Adrenal gland (tissue), 12 donors: Measurements from ENCODE around the gene SUSD3. TPM values are rescaled to one million over a fixed set of nuclear protein-coding genes. Genes with fewer than 3 reads are reported as not detected.

Source experiments
- DNase-seq, 7 donors: peaks; one replicate each; pipeline ENCODE4 v3.0.0-alpha.2; 2019 to 2020
- H3K27ac ChIP-seq, 5 donors: fragments of 200-600 bp; sonication (generic) in 4 of 5; 1 replicate in 3 of 5; 2 replicates in 2 of 5; pipeline versions ENCODE4 v1.5.1 to v1.8.0; 2016 to 2020; ENCODE audit warnings: mild to moderate bottlenecking in 1 of 5
- H3K27me3 ChIP-seq: fragments of 200-600 bp; 2 replicates; pipeline ENCODE4 v1.8.0; 2021
- H3K36me3 ChIP-seq, 2 donors: fragments of 200-600 bp; replicated peaks in 1 of 2; 1 replicate in 1 of 2; 2 replicates in 1 of 2; pipeline versions ENCODE4 v1.5.1 to v1.8.0; 2018 to 2022
- H3K4me1 ChIP-seq, 2 donors: fragments of 200-600 bp; replicated peaks in 1 of 2; 1 replicate in 1 of 2; 2 replicates in 1 of 2; pipeline versions ENCODE4 v1.5.1 to v1.8.0; 2018 to 2021
- H3K4me3 ChIP-seq, 4 donors: fragments of 200-600 bp; sonication (generic) in 3 of 4; one replicate each; pipeline ENCODE4 v1.5.1; 2016 to 2018
- H3K9me3 ChIP-seq, 3 donors: fragments of 200-600 bp; sonication (generic) in 1 of 3; replicated peaks in 1 of 3; 1 replicate in 2 of 3; 2 replicates in 1 of 3; pipeline versions ENCODE4 v1.5.1 to v1.8.0; 2016 to 2021
- POLR2A ChIP-seq, 2 donors: fragments of 450-650 bp; IDR thresholded peaks; one replicate each; pipeline ENCODE4 v1.6.1; 2017; ENCODE audit warnings: antibody characterized with exemption in 2 of 2, mild to moderate bottlenecking in 2 of 2, moderate library complexity in 1 of 2
- WGBS, 4 donors: extraction: QIAGEN DNeasy Blood & Tissue Kit in 2 of 4; methylation state at CpG; one replicate each; pipeline versions ENCODE4 v1.1.5 to v1.1.7; 2013 to 2017; 5-methylcytosine and 5-hydroxymethylcytosine counted together
- intact Hi-C, 2 donors: fragments of 100-400 bp; cut with DNase I; formaldehyde crosslinking; loops; one replicate each; pipeline versions ENCODE4 v1.14.1 to v1.15.0; 2022 to 2023
- polyA plus RNA-seq, 3 donors: library from polyadenylated mRNA; stranded (reverse); fragments of 200-250 nt in 2 of 3; fragments of 350-450 nt in 1 of 3; fragmentation: Illumina TruSeq in 1 of 3; extraction: RNeasy Lipid Tissue Mini Kit (QIAGEN cat#74804) in 1 of 3; gene quantifications; one replicate each; pipeline ENCODE4 v1.2.3, GENCODE V29; 2013 to 2014
- total RNA-seq, 9 donors: library from RNA; depleted of rRNA in 4 of 9; stranded (reverse); fragments of >200 nt in 4 of 9; fragments of 120-200 nt in 1 of 9; fragmentation: NEBNext Ultra II Directional in 1 of 9; extraction: Animal tissue kit (Norgen Biotek cat#: 25700) in 1 of 9; gene quantifications; one replicate each; pipeline versions ENCODE4 v1.1.0 to v1.2.4, GENCODE V29; 2013 to 2023
- TF ChIP-seq, protein P1 (sequence below), 6 experiments: fragments of 450-650 bp in 4 of 6; fragments of 200-600 bp in 2 of 6; sonication (generic) in 1 of 6; IDR thresholded peaks; 1 replicate in 5 of 6; 2 replicates in 1 of 6; pipeline versions ENCODE4 v1.5.1 to v1.8.0; 2016 to 2021; ENCODE audit warnings: antibody characterized with exemption in 6 of 6, mild to moderate bottlenecking in 2 of 6, moderate library complexity in 1 of 6
- donor health status: healthy with polysubstance abuse.
- donor health status: Bipolar disorder and iron deficiency.
- donor health status: DM: yes; HTN: yes; CAD: no.
- donor health status: DM: no; HTN: no; CAD: no.
- donor health status: DM: no; HTN: no; CAD: no.
- donor health status: DM: yes; HTN: yes; CAD: no.

The SUSD3 gene
- total and polyA plus RNA-seq, 12 donors: 0.60 to 4.9 (median 2.7) TPM

- no peaks in the 10 kb centered on the region for H3K27me3 ChIP-seq
- intact Hi-C loops: no loop called here
- H3K27ac ChIP-seq: peak overlapping the region; percentile 61 to 99 (median 97)
- peak in 2 of 7 donors; percentile 18 to 31 for DNase-seq
- peaks cover 58 to 81% of the 10 kb centered on the region in 2 donors for H3K4me1 ChIP-seq
- peak overlapping the region in 1 of 4 donors; percentile 87 for H3K4me3 ChIP-seq
- H3K9me3 ChIP-seq: no peaks in the 10 kb centered on the region
- no peaks in the 10 kb centered on the region for H3K36me3 ChIP-seq
- 69 to 81% (median 78%) methylated on average over 10 to 13 of the region's 13 CpGs for WGBS, 4 donors
- TF ChIP-seq, protein P1, sequence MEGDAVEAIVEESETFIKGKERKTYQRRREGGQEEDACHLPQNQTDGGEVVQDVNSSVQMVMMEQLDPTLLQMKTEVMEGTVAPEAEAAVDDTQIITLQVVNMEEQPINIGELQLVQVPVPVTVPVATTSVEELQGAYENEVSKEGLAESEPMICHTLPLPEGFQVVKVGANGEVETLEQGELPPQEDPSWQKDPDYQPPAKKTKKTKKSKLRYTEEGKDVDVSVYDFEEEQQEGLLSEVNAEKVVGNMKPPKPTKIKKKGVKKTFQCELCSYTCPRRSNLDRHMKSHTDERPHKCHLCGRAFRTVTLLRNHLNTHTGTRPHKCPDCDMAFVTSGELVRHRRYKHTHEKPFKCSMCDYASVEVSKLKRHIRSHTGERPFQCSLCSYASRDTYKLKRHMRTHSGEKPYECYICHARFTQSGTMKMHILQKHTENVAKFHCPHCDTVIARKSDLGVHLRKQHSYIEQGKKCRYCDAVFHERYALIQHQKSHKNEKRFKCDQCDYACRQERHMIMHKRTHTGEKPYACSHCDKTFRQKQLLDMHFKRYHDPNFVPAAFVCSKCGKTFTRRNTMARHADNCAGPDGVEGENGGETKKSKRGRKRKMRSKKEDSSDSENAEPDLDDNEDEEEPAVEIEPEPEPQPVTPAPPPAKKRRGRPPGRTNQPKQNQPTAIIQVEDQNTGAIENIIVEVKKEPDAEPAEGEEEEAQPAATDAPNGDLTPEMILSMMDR (IDR thresholded peaks at IDR 0.05): no peak
- no peak for TF ChIP-seq POLR2A (IDR thresholded peaks at IDR 0.05)
Observed at GRCh38 chr9:93131599-93132286, 73.2 kb downstream of the SUSD3 start.

DNA sequence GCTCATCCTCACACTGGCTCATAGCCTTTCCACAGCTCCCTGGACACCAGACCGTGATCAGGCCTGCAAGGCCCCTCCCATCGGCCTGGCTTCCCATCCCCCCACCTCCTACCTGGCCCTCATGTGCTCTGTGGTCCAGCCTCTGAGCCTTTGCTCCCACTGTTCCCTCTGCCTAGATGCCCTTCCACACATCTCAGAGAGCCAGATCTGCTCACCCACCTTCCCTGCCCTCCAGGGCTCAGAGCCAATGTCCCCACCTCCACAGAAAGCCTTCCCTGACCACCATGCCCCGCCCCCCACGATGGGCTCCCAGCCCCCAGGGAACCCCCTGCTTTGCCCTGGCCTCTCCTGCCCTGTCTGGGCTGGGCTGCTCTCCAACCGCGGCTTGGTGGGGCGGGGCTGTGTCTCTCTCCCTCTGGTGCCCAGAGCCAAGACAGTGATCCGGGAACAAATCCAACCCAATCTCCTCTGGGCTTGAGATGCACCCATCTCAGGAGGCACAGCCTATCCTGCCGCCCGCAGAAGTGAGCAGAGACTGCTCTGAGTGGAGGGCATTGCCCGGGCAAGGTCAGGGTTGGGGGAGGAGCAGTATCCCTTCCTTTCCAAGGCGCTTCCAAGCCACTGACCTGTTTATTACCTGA is 73.9 kb downstream of the SUSD3 start:
- DNase-seq: peak; percentile 90 to 97 (median 95)
- Histone ChIP-seq H3K4me3 (peak overlapping the region in 3 of 4 donors; percentile 76 to 87 (median 86)), H3K27me3 (no peaks in the 10 kb centered on the region), H3K9me3 (no peaks in the 10 kb centered on the region), H3K36me3 (no peaks in the 10 kb centered on the region), H3K27ac (peak overlapping the region; percentile 95 to 99 (median 97)), H3K4me1 (peaks cover 51 to 74% of the 10 kb centered on the region in 2 donors)
- TF ChIP-seq POLR2A (IDR thresholded peaks at IDR 0.05): peak; percentile 55 to 87
- TF ChIP-seq, protein P1 (IDR thresholded peaks at IDR 0.05): no peak
- intact Hi-C loops: no loop called here
- WGBS, 4 donors: 14 to 21% (median 17%) methylated on average over 4 to 12 of the region's 12 CpGs

DNA sequence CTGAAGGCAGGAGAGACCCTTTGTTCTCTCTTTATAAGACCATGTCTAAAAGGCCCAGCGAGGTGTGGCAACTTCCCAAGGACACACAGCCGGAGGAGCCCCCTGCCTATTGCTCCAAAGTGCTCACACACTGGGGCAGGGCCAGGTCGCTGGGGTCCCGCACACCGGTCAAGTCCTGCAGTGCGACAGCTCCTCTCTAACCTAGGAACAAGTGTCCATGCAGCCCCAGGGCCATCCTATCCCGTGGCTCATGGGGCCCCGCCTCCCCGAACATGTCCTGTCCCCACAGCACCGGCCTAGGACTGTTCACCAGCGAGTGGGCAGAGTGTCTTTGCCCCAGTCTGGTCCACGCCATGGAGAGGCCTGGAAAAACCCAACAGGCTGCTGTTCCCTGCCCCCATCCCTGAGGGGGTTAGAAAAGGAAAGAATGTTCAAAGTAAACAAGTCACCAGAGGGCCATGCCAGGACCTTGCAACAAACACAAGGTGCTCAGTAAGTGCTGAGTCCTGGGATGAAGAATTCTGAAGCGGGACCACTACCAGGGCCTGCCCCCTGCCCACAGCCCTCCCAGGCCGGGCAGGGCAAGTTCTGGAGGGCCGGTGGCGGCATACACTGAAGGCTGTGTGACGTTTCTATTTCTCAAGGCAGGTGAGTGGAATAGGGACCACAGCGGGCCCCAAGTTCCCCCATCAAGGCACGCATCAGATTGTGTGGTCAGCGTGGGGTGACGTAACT is 74.6 kb downstream of the SUSD3 start:
- H3K9me3 ChIP-seq: no peaks in the 10 kb centered on the region
- TF ChIP-seq, protein P1 (IDR thresholded peaks at IDR 0.05): no peak
- peak in 1 of 2 donors; percentile 7 for TF ChIP-seq POLR2A (IDR thresholded peaks at IDR 0.05)
- 10 to 16% (median 14%) methylated on average over 15 to 21 of the region's 21 CpGs for WGBS, 4 donors

DNA sequence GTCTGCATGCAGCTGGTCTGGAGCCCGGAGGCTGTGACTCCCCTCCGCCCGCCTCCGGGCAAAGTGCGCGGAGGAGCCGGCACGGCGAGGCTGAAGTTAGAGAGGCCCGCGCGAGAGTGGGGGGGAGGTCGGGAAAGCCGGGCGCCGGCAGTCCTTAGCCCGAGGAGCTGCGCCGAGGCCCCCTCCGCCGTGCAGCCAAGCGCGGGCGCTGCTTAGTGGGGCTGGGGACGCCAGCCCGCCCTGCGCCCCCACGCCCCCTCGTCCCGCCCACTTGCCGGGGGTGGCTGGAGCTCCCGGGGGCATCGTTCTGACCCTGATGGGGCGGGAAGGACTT is 75.1 kb downstream of the SUSD3 start:
- WGBS, 4 donors: 0 to 1% (median 0%) methylated on average over 9 to 34 of the region's 34 CpGs
- Histone ChIP-seq H3K4me3 (peak overlapping the region; percentile 43 to 87 (median 81)), H3K9me3 (no peaks in the 10 kb centered on the region), H3K4me1 (peaks cover 45 to 62% of the 10 kb centered on the region in 2 donors), H3K36me3 (no peaks in the 10 kb centered on the region), H3K27ac (peak overlapping the region; percentile 95 to 99 (median 97)), H3K27me3 (no peaks in the 10 kb centered on the region)
- DNase-seq: peak; percentile 82 to 93 (median 90)
- TF ChIP-seq, protein P1 (IDR thresholded peaks at IDR 0.05): no peak
- TF ChIP-seq POLR2A (IDR thresholded peaks at IDR 0.05): peak; percentile 69 to 85
- intact Hi-C loops: no loop called here

More for the DNA sequence above, 74.6 kb downstream of the SUSD3 start:
- H3K27me3 ChIP-seq: no peaks in the 10 kb centered on the region
- H3K4me3 ChIP-seq: peak overlapping the region; percentile 43 to 87 (median 81)
- intact Hi-C loops: no loop called here
- peak; percentile 63 to 82 (median 75) for DNase-seq
- H3K36me3 ChIP-seq: no peaks in the 10 kb centered on the region
- peak overlapping the region; percentile 95 to 99 (median 97) for H3K27ac ChIP-seq
- H3K4me1 ChIP-seq: peaks cover 47 to 67% of the 10 kb centered on the region in 2 donors
